GM12878 (cell line): ENCODE results near the gene ITPRIPL2. TPM values are rescaled to one million over a fixed set of nuclear protein-coding genes. Genes with fewer than 3 reads are reported as not detected.

Source experiments
- ATAC-seq: fragments of 200-7000 bp; cut with Tn5 transposase; 3 replicates; pipeline ENCODE4 v1.9.1; 2020; ENCODE audit warnings: mild to moderate bottlenecking, moderate library complexity
- BruUV-seq: library from RNA; stranded (reverse); fragments of 400-500 nt; replicated peaks from 2 replicates; lab custom pipeline; 2021; lab: Mats Ljungman, UMichigan
- CTCF ChIA-PET: fragments of 300-600 bp; sonication (Branson Sonifier 250); formaldehyde crosslinking; extraction: SDS; loops from one replicate; lab custom pipeline; 2021; ENCODE audit warnings: inconsistent platforms; lab: Yijun Ruan, JAX
- POLR2A ChIA-PET: fragments of 350-600 bp; formaldehyde crosslinking; extraction: SDS; loops from one replicate; lab custom pipeline; 2021; ENCODE audit warnings: inconsistent platforms; lab: Charles Lee
- RAD21 ChIA-PET: fragments of 300-600 bp; sonication (Branson Sonifier 250); formaldehyde crosslinking; loops from one replicate; lab custom pipeline; 2023; ENCODE audit warnings: antibody characterized with exemption; ENCODE audit not compliant: unreplicated experiment; lab: Charles Lee
- SMC1A ChIA-PET: fragments of 300-600 bp; sonication (Branson Sonifier 250); formaldehyde crosslinking; loops from one replicate; lab custom pipeline; 2023; ENCODE audit not compliant: unreplicated experiment, uncharacterized antibody; lab: Charles Lee
- DNase-seq: peaks from one replicate; pipeline ENCODE4 v3.0.0-alpha.2; 2011; ENCODE audit warnings: low read depth, low spot score
- FAIRE-seq: peaks from 3 replicates; lab custom pipeline; 2011; peaks lifted over from hg19 to GRCh38; lab: Jason Lieb, UNC
- H2AFZ ChIP-seq: 2 replicates; pipeline ENCODE4 v1.6.0; 2011; ENCODE audit warnings: low read depth, low read length, control low read depth; ENCODE audit not compliant: control insufficient read depth
- H3K27ac ChIP-seq: 2 replicates; pipeline ENCODE4 v1.5.1; 2011; ENCODE audit warnings: control low read depth; ENCODE audit not compliant: control insufficient read depth, insufficient read depth
- H3K27me3 ChIP-seq, 2 experiments: replicated peaks in 1 of 2; 2 replicates each; pipeline versions ENCODE4 v1.6.0 to v1.6.1; 2011; ENCODE audit warnings: low read length in 1 of 2; ENCODE audit not compliant: control insufficient read depth in 2 of 2, insufficient read depth in 2 of 2
- H3K36me3 ChIP-seq, 2 experiments: 2 replicates each; pipeline ENCODE4 v1.5.1; 2011; ENCODE audit warnings: low read length in 1 of 2; ENCODE audit not compliant: control insufficient read depth in 2 of 2, insufficient read depth in 2 of 2
- H3K4me1 ChIP-seq: 2 replicates; pipeline ENCODE4 v1.6.1; 2011; ENCODE audit warnings: mild to moderate bottlenecking, low read length, moderate library complexity, mixed read lengths; ENCODE audit not compliant: control insufficient read depth, insufficient read depth
- H3K4me2 ChIP-seq: 2 replicates; pipeline ENCODE4 v1.6.0; 2011; ENCODE audit warnings: control low read depth; ENCODE audit not compliant: control insufficient read depth, insufficient read depth
- H3K4me3 ChIP-seq: fragments of 200-600 bp; sonication (generic); 2 replicates; pipeline ENCODE4 v1.5.1; 2016
- H3K79me2 ChIP-seq: 2 replicates; pipeline ENCODE4 v1.6.0; 2011; ENCODE audit warnings: low read length; ENCODE audit not compliant: control insufficient read depth, insufficient read depth
- H3K9ac ChIP-seq: 2 replicates; pipeline ENCODE4 v1.8.0; 2011; ENCODE audit warnings: low read length, control low read depth, mixed read lengths; ENCODE audit not compliant: control insufficient read depth, insufficient read depth
- H3K9me3 ChIP-seq: replicated peaks from 3 replicates; pipeline ENCODE4 v1.5.1; 2011; ENCODE audit warnings: mild to moderate bottlenecking, low read length; ENCODE audit not compliant: control insufficient read depth, insufficient read depth
- H4K20me1 ChIP-seq: 2 replicates; pipeline ENCODE4 v1.6.0; 2011; ENCODE audit not compliant: control insufficient read depth, insufficient read depth
- BCLAF1 ChIP-seq: fragments of 450-650 bp; IDR thresholded peaks from 2 replicates; pipeline ENCODE4 v1.6.1; 2017; ENCODE audit warnings: antibody characterized with exemption, mild to moderate bottlenecking, moderate library complexity
- BMI1 ChIP-seq: fragments of 450-650 bp; IDR thresholded peaks from 2 replicates; pipeline ENCODE4 v1.6.1; 2016; ENCODE audit warnings: mild to moderate bottlenecking, moderate library complexity, borderline replicate concordance
- CHD1 ChIP-seq: IDR thresholded peaks from 2 replicates; pipeline ENCODE4 v1.6.1; 2012; ENCODE audit warnings: low read depth, low read length, improper control_type of control experiment
- GATAD2B ChIP-seq: fragments of 450-650 bp; conservative IDR thresholded peaks from 2 replicates; pipeline ENCODE4 v1.6.1; 2017; ENCODE audit warnings: low read depth, mild to moderate bottlenecking, moderate library complexity
- IKZF2 ChIP-seq, 2 experiments: fragments of 450-650 bp; IDR thresholded peaks; 2 replicates each; pipeline ENCODE4 v1.6.1; 2017; ENCODE audit warnings: mild to moderate bottlenecking in 2 of 2, moderate library complexity in 2 of 2
- IRF5 ChIP-seq: fragments of 450-650 bp; IDR thresholded peaks from 2 replicates; pipeline ENCODE4 v1.6.1; 2017; ENCODE audit warnings: borderline replicate concordance
- NFYB ChIP-seq: IDR thresholded peaks from 2 replicates; pipeline ENCODE4 v1.6.1; 2011; ENCODE audit warnings: low read depth, mild to moderate bottlenecking, low read length, improper control_type of control experiment, moderate library complexity; ENCODE audit not compliant: insufficient read depth
- PKNOX1 ChIP-seq: fragments of 450-650 bp; IDR thresholded peaks from 2 replicates; pipeline ENCODE4 v1.6.1; 2016; ENCODE audit warnings: mild to moderate bottlenecking
- RFX5 ChIP-seq: IDR thresholded peaks from 2 replicates; pipeline ENCODE4 v1.6.1; 2011; ENCODE audit warnings: low read depth, low read length, improper control_type of control experiment
- RUNX3 ChIP-seq: IDR thresholded peaks from 2 replicates; pipeline ENCODE4 v1.6.1; 2012; ENCODE audit warnings: low read length, inconsistent platforms
- SMAD1 ChIP-seq: fragments of 450-650 bp; IDR thresholded peaks from 2 replicates; pipeline ENCODE4 v1.6.1; 2018; ENCODE audit warnings: mild to moderate bottlenecking, low read depth; ENCODE audit not compliant: partially characterized antibody
- SMAD5 ChIP-seq: IDR thresholded peaks from 2 replicates; pipeline ENCODE4 v1.6.1; 2016; ENCODE audit warnings: antibody characterized with exemption, low read depth
- STAT1 ChIP-seq: fragments of 450-650 bp; conservative IDR thresholded peaks from 2 replicates; pipeline ENCODE4 v1.6.1; 2014; ENCODE audit warnings: antibody characterized with exemption, mild to moderate bottlenecking
- TBL1XR1 ChIP-seq: IDR thresholded peaks from 2 replicates; pipeline ENCODE4 v1.6.1; 2012; ENCODE audit warnings: low read depth, low read length, improper control_type of control experiment
- ZBTB40 ChIP-seq: fragments of 450-650 bp; IDR thresholded peaks from 2 replicates; pipeline ENCODE4 v1.6.1; 2016; ENCODE audit warnings: mild to moderate bottlenecking, moderate library complexity, borderline replicate concordance
- ZNF24 ChIP-seq: fragments of 450-650 bp; IDR thresholded peaks from 2 replicates; pipeline ENCODE4 v1.6.1; 2017; ENCODE audit warnings: antibody characterized with exemption, mild to moderate bottlenecking
- ZNF622 ChIP-seq: fragments of 450-650 bp; IDR thresholded peaks from 2 replicates; pipeline ENCODE4 v1.6.1; 2017; ENCODE audit warnings: mild to moderate bottlenecking, inconsistent platforms
- WGBS: methylation state at CpG from one replicate; pipeline ENCODE4 v1.1.6; 2016; ENCODE audit warnings: low lambda C conversion rate; ENCODE audit not compliant: insufficient replicate concordance, insufficient coverage; ENCODE audit errors: missing lambda C conversion rate; 5-methylcytosine and 5-hydroxymethylcytosine counted together
- in situ Hi-C: fragments of 300-500 bp; cut with MboI; formaldehyde crosslinking; loops from 9 replicates; pipeline ENCODE4 v1.14.3; 2018; ENCODE audit warnings: mixed read lengths
- intact Hi-C: fragments of 100-400 bp; cut with micrococcal nuclease; formaldehyde crosslinking; loops from one replicate; pipeline ENCODE4 v1.14.2; 2022; ENCODE audit not compliant: unreplicated experiment
- polyA plus RNA-seq, 11 experiments: library from polyadenylated mRNA; depleted of rRNA in 4 of 11; unstranded in 6 of 11; stranded (reverse) in 5 of 11; fragments of >200 nt; fragmentation: Nextera tagmentation in 4 of 11; fragmentation: Illumina TruSeq in 1 of 11; extraction: Ambion mirVana in 4 of 11; extraction: Trizol in 1 of 11; gene quantifications; 1 replicate in 1 of 11; 2 replicates in 10 of 11; pipeline versions ENCODE4 v1.2.1 to v1.2.3, GENCODE V29; 2011 to 2016; ENCODE audit warnings: inconsistent platforms in 2 of 11, missing spikeins in 2 of 11, low read depth in 1 of 11
- total RNA-seq, 4 experiments: library from RNA; depleted of rRNA in 3 of 4; stranded (reverse); fragments of >200 nt in 3 of 4; fragmentation: Illumina TruSeq in 1 of 4; extraction: Trizol in 1 of 4; gene quantifications; 2 replicates each; pipeline versions ENCODE4 v1.2.1 to v1.2.3, GENCODE V29; 2013 to 2021

ITPRIPL2 gene
- total and polyA plus RNA-seq, 10 of the 15 experiments (the other 5 are each of a cell fraction or from before 2014, with no cell fraction given), result 0.48 to 14.3 (median 3.5) TPM

- CTCF ChIA-PET, result interaction anchor here (1.7 kb wide), 1 partner anchor 17 kb away, joined by 6 read pairs; no protein-coding TSS in a partner anchor
- RAD21 ChIA-PET, result no interaction called here
- FAIRE-seq (no peak), ATAC-seq (no peak), DNase-seq (no peak)
- no TSS peak for BruUV-seq
- H3K4me2 ChIP-seq, result no peak overlapping the region
- WGBS, result 60% methylated on average over 1 of the region's 1 CpG
- no peaks in the 10 kb centered on the region for H3K79me2 ChIP-seq
- H3K9me3 ChIP-seq, result no peaks in the 10 kb centered on the region
- no peaks in the 10 kb centered on the region; a peak in 1 of 4 replicates for H3K27me3 ChIP-seq
- no peak overlapping the region for H2AFZ ChIP-seq
- no peaks in the 10 kb centered on the region for H3K36me3 ChIP-seq
- in situ Hi-C loops (loop anchor here (5.0 kb wide), 2 partner anchors 71 to 214 kb away; no protein-coding TSS in a partner anchor), intact Hi-C loops (loop anchor here (10.0 kb wide), 1 partner anchor 342 kb away; no protein-coding TSS in a partner anchor)
- H3K4me1 ChIP-seq, result no peaks in the 10 kb centered on the region
- no peak overlapping the region for H3K27ac ChIP-seq
- no peak overlapping the region for H3K4me3 ChIP-seq
- no peak overlapping the region for H3K9ac ChIP-seq
- SMC1A ChIA-PET, result interaction anchor here (0.8 to 1.3 kb wide), 2 partner anchors 16 to 77 kb away, joined by 3 to 7 read pairs; no protein-coding TSS in a partner anchor
- POLR2A ChIA-PET, result no interaction called here
- no peaks in the 10 kb centered on the region for H4K20me1 ChIP-seq
- no peak for TF ChIP-seq ZNF622
- TF ChIP-seq GATAD2B, result no peak
- TF ChIP-seq ZNF24, result no peak
- no peak for TF ChIP-seq RUNX3
- no peak for TF ChIP-seq PKNOX1
- no peak for TF ChIP-seq RFX5
- no peak for TF ChIP-seq SMAD5
- no peak for TF ChIP-seq BMI1
- TF ChIP-seq IKZF2 (IDR thresholded peaks at IDR 0.05), result no peak
- TF ChIP-seq BCLAF1, result no peak
- TF ChIP-seq IRF5, result no peak
- TF ChIP-seq CHD1, result no peak
- TF ChIP-seq NFYB, result no peak
- TF ChIP-seq SMAD1, result no peak
- no peak for TF ChIP-seq STAT1
- TF ChIP-seq ZBTB40, result no peak
- no peak for TF ChIP-seq TBL1XR1
Observed at GRCh38 chr16:19163215-19163614, 49.5 kb downstream of the ITPRIPL2 start.
